MG63 (cell line): ENCODE data around the gene CEBPE. TPM values are rescaled to one million over a fixed set of nuclear protein-coding genes. Genes with fewer than 3 reads are reported as not detected.

Experiments
- DNase-seq: peaks from one replicate; pipeline ENCODE4 v3.0.0-alpha.2; 2020
- H3K27me3 ChIP-seq: fragments of 250-450 bp; sonication (Bioruptor Pico); 2 replicates; pipeline ENCODE4 v1.5.1; 2020; ENCODE audit warnings: mild to moderate bottlenecking, moderate library complexity
- H3K36me3 ChIP-seq: fragments of 250-450 bp; sonication (Bioruptor Pico); 2 replicates; pipeline ENCODE4 v1.5.1; 2020; ENCODE audit warnings: mild to moderate bottlenecking, moderate library complexity
- H3K4me3 ChIP-seq: fragments of 250-450 bp; sonication (Bioruptor Pico); 2 replicates; pipeline ENCODE4 v1.5.1; 2020; ENCODE audit warnings: mild to moderate bottlenecking, moderate library complexity
- H3K9me3 ChIP-seq: fragments of 250-450 bp; sonication (Bioruptor Pico); 2 replicates; pipeline ENCODE4 v1.5.1; 2020; ENCODE audit warnings: mild to moderate bottlenecking, moderate library complexity
- total RNA-seq: library from RNA; depleted of rRNA; stranded (reverse); fragments of >200 nt; shearing (Covaris generic); gene quantifications from 2 replicates; pipeline ENCODE4 v1.2.3, GENCODE V29; 2014; ENCODE audit warnings: low replicate concordance

CEBPE gene
- total RNA-seq, 1 experiment from 2014 or later: not detected

DNA sequence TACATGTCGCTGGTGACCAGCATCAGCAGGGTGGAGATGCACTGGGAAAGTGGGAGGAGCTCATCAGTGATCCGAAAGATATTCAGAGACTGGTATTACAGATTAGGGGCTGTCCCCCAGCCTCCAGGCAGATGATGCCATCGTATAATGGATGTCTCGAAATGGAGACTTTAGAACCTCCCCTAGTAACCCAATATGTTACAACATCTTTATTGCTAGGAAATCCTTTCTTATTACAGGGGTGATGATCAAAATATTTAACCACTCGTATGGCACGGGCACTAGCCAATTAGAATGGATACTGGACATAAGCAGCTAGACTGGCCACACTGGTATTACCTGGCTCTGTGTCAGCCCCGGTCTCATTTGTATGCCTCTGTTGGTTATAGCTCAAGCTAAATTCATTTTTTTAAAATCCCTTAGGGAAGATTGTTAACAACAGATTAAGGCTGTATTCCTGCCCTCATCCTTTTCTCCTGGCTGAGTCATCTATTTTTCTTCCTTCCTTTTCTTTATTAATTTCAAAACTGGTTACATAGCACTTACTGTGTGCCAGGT lies 10.8 kb upstream of the CEBPE start:
- H3K9me3 ChIP-seq: no peaks in the 10 kb centered on the region
- no peaks in the 10 kb centered on the region for H3K27me3 ChIP-seq
- no peak for DNase-seq
- H3K4me3 ChIP-seq: no peak overlapping the region
- H3K36me3 ChIP-seq: no peaks in the 10 kb centered on the region

DNA sequence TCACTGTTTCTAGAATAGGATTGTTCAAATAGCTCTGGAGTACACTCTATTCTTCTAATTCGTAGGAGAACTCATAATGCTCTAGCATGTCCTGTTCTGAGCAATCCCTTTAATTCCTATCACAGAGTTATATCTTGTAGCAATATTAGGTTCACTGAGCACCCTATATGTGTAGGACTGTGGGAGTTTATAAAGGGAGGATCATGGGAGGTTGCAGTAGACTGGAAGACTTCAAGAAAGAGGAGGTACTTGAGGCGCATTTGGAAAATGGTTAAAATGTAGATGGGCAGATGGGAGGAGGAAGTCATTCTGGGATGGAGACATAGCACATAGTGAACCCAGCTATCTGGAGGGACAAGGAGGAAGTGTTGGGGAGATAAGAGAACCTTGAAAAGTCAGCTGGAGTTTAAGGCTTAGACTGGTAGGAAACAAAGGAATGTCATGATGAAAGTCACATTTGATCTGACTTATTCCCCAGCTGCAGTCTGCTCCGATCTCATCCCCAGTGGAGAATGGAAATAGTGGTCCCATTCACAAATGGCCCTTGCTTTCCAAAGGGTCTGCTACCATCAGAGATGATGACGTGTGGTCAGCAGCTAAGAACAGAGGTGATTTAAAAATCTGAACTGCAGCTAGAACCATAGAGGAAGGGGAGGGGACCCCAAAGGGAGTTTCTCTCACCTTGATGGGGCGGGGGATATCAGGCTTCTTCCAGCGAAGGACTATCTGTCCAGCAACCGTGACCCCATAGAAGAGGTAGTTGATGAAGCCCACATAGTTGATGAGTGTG lies 10.1 kb upstream of the CEBPE start:
- no peaks in the 10 kb centered on the region for H3K9me3 ChIP-seq
- DNase-seq: no peak
- no peaks in the 10 kb centered on the region for H3K27me3 ChIP-seq
- no peak overlapping the region for H3K4me3 ChIP-seq
- no peaks in the 10 kb centered on the region for H3K36me3 ChIP-seq

GRCh38 chr14:23127861-23128260 lies 8.8 kb upstream of the CEBPE start:
- DNase-seq: no peak
- no peaks in the 10 kb centered on the region for H3K9me3 ChIP-seq
- H3K27me3 ChIP-seq: no peaks in the 10 kb centered on the region
- no peaks in the 10 kb centered on the region for H3K36me3 ChIP-seq
- no peak overlapping the region for H3K4me3 ChIP-seq

- no peak overlapping the region for H3K4me3 ChIP-seq
- no peaks in the 10 kb centered on the region for H3K27me3 ChIP-seq
- no peak for DNase-seq
- no peaks in the 10 kb centered on the region for H3K9me3 ChIP-seq
- H3K36me3 ChIP-seq: no peaks in the 10 kb centered on the region
Measured at GRCh38 chr14:23126548-23127278, 7.7 kb upstream of the CEBPE start.

- Histone ChIP-seq H3K36me3 (no peaks in the 10 kb centered on the region), H3K4me3 (no peak overlapping the region), H3K27me3 (no peaks in the 10 kb centered on the region), H3K9me3 (no peaks in the 10 kb centered on the region)
- DNase-seq: no peak
Measured at GRCh38 chr14:23125933-23126524, 7.0 kb upstream of the CEBPE start.

DNA sequence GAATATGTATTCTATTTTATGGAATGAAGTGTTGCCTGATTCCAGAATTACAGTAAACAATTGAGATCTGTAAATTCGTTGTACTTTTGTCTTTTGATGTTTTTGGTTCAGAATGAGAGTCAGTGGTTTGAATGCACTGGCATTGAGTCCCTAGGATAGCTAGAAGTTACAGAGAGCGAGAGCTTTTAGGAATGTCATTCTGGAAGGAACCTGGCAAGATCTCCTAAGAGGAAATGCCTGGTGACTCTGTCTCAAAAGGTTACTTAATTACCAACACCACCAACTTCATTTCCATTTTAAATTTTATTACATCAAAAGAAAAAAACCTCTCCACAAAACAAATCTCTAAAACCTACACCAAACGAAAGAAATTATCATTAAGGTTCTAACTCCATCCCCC lies 6.0 kb upstream of the CEBPE start:
- no peak for DNase-seq
- no peaks in the 10 kb centered on the region for H3K27me3 ChIP-seq
- no peaks in the 10 kb centered on the region for H3K9me3 ChIP-seq
- no peak overlapping the region for H3K4me3 ChIP-seq
- H3K36me3 ChIP-seq: no peaks in the 10 kb centered on the region

GRCh38 chr14:23124337-23124954 lies 5.4 kb upstream of the CEBPE start:
- no peaks in the 10 kb centered on the region for H3K27me3 ChIP-seq
- H3K36me3 ChIP-seq: no peaks in the 10 kb centered on the region
- H3K4me3 ChIP-seq: no peak overlapping the region
- H3K9me3 ChIP-seq: no peaks in the 10 kb centered on the region
- no peak for DNase-seq

DNA sequence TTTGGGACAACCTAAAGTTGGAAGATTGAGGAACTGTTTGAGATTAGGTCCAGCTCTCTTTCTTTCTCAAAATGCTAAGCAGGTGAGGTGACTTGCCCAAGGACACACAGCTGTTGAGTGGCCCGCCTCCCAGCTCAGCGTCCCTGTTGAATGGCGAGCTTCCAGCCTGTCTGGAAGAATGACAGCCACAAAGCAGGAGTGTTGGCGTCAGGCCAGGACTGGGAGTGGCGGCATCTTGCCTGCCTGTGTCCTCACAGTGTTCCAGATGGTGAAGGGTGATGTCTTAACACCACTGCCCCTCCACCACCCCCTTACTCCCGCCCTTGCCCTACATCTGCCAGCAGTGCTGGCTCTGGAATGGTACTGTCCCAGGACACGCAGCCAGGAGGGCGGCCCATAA lies 4.4 kb upstream of the CEBPE start:
- no peaks in the 10 kb centered on the region for H3K9me3 ChIP-seq
- DNase-seq: no peak

DNA sequence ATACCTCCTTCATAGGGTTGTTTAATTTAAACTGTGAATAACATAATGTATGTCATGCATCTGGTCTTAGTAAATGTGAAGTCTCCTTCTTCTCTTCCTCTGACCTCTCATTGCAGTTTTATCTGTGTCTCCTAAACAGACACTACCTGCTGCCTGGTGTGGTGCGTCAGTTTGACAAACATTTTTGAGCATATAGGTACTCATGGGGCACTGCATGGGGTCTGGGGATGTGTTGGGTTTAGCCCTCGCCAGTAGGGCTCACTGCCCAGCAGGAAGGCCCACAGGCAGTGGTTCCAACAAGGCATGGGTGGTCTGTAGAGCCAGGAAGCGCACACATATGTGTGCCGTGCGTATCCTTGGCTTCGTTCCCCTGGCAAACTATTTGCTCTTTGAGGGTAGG lies 3.0 kb upstream of the CEBPE start:
- Histone ChIP-seq H3K27me3 (no peaks in the 10 kb centered on the region), H3K36me3 (no peaks in the 10 kb centered on the region), H3K9me3 (no peaks in the 10 kb centered on the region), H3K4me3 (no peak overlapping the region)
- DNase-seq: no peak

More for the DNA sequence above, 4.4 kb upstream of the CEBPE start:
- Histone ChIP-seq H3K36me3 (no peaks in the 10 kb centered on the region), H3K4me3 (no peak overlapping the region), H3K27me3 (no peaks in the 10 kb centered on the region)

DNA sequence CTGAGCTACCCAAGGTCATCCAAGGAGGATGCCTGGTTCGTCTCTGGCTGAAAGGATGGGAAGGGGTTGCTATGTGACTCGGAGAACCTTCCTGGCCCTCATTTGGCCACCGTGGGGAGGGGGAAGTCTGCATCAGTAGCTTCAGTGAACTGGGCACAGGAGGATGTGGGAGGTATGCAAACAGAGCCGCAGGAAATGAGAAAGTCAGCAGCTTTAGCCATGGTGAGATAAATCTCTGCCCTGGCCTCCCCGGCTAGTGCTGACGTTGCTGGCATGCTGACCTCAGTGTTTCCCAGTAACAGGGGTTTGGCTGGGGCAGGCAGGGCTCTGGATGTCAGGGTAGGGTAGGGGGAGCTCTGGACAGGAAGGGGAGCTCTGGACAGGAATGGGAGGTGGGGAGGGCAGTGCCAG lies 2.3 kb upstream of the CEBPE start:
- Histone ChIP-seq H3K9me3 (no peaks in the 10 kb centered on the region), H3K4me3 (no peak overlapping the region), H3K36me3 (no peaks in the 10 kb centered on the region), H3K27me3 (no peaks in the 10 kb centered on the region)
- DNase-seq: peak; percentile 67

DNA sequence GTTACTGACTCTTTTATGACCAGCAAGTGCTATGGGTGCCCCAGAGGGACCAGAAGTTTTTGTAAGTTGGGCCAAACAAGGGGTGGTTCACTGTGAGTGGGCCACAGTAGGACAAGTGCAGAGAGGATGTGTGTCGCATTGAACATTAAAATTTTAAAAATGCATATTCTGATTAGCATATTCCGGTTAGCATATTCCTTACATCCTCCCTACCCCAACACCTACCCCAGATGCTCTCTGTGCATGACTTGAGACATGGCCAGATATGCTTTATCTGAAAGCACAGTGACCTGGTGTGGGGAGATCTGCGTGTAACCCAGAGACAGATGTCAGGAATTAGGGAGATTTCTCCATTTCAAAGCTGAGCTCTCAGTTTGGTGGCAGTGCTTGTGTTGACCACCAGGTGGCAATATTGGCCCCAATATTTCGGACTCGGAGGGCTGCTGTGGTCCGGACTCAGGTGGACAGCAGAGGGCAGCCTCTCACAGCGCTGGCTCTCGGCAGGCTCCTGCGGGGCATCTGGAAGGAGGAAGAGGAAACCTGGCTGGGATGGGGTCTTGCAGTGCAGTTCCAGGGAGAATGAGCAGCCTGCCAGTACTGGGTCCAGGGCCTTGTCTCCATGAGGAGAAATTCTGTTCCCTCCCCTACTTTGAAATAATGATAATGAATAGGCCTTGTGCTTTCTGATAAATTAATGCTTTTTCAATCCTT lies 1.6 kb upstream of the CEBPE start:
- DNase-seq: peak; percentile 72
- Histone ChIP-seq H3K36me3 (no peaks in the 10 kb centered on the region), H3K4me3 (no peak overlapping the region), H3K9me3 (no peaks in the 10 kb centered on the region), H3K27me3 (no peaks in the 10 kb centered on the region)

GRCh38 chr14:23119363-23120327 lies 590 bp upstream of the CEBPE start:
- Histone ChIP-seq H3K27me3 (no peaks in the 10 kb centered on the region), H3K36me3 (no peaks in the 10 kb centered on the region), H3K9me3 (no peaks in the 10 kb centered on the region), H3K4me3 (no peak overlapping the region)
- no peak for DNase-seq

DNA sequence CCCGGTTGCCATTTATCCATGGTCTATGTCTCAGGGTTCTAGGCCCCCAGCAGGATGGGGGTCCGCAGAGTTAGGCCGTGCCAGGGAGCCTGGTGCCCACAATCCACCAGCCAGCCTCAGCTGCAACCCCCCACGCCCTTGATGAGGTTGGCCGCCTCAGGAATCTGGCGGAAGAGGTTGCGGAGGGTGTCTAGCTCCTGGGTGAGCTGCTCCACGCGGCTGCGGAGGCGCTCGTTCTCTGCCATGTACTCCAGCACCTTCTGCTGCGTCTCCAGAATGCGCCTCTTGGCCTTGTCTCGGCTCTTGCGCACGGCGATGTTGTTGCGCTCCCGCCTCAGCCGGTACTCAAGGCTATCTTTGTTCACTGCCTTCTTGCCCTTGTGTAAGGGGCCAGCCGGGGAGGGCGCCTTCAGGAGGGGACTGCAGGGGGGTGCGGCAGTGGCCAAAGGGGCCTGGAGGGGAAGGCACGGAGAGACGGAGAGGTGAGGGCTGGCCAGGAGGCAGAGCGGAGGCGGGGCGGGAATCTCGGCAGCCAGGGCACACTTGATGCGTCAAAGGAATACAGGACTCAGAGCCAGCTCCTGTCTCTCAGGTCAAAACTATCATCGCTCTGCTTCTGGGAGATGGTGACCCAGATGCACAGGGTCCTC lies 1.6 kb downstream of the CEBPE start:
- no peaks in the 10 kb centered on the region for H3K9me3 ChIP-seq
- H3K4me3 ChIP-seq: no peak overlapping the region
- H3K27me3 ChIP-seq: no peaks in the 10 kb centered on the region
- DNase-seq: no peak
- no peaks in the 10 kb centered on the region for H3K36me3 ChIP-seq

DNA sequence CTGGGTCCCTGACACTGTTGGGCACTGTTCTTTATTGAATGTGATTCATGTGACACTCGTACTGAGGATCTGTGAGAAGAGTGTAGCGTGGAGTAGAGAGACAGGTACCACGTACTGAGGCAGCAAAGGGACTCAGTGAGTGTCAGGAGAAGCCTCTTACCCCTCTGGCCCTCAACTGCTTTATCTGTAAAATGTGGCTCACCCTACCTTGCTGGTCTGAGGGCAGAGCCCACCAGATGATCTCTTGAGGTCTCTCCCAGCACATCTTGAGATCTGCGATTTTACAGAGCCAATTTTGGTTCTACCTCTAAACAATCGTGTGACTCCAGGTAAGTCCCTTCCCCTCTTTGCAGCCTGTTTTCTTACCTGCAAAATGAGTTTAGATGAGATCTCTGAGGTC lies 3.1 kb downstream of the CEBPE start:
- no peaks in the 10 kb centered on the region for H3K9me3 ChIP-seq
- H3K27me3 ChIP-seq: no peaks in the 10 kb centered on the region
- no peak overlapping the region for H3K4me3 ChIP-seq
- no peak for DNase-seq
- H3K36me3 ChIP-seq: no peaks in the 10 kb centered on the region
